H9 (cell line): ENCODE results near the gene ACTR2. TPM values are rescaled to one million over a fixed set of nuclear protein-coding genes. Genes with fewer than 3 reads are reported as not detected.

Experiments used
- DNase-seq: peaks from one replicate; pipeline ENCODE4 v3.0.0-alpha.2; 2017
- H2AFZ ChIP-seq: one replicate; pipeline ENCODE4 v1.6.1; 2013; ENCODE audit warnings: mild to moderate bottlenecking, low read length, control low read depth, moderate library complexity
- H2AK5ac ChIP-seq: 2 replicates; pipeline ENCODE4 v1.6.1; 2013; ENCODE audit warnings: low read length, control low read depth, mixed read lengths; ENCODE audit not compliant: insufficient read length
- H2BK120ac ChIP-seq: one replicate; pipeline ENCODE4 v1.6.1; 2013; ENCODE audit warnings: low read depth, mild to moderate bottlenecking, low read length, control low read depth, inconsistent platforms; ENCODE audit not compliant: poor library complexity, severe bottlenecking
- H2BK12ac ChIP-seq: 2 replicates; pipeline ENCODE4 v1.6.1; 2013; ENCODE audit warnings: low read length, control low read depth, mixed read lengths, low read depth; ENCODE audit not compliant: insufficient read length
- H2BK15ac ChIP-seq: 2 replicates; pipeline ENCODE4 v1.6.1; 2013; ENCODE audit warnings: low read depth, low read length, control low read depth
- H2BK20ac ChIP-seq: one replicate; pipeline ENCODE4 v1.6.1; 2013; ENCODE audit warnings: low read depth, mild to moderate bottlenecking, low read length, control low read depth, inconsistent platforms; ENCODE audit not compliant: poor library complexity, severe bottlenecking
- H2BK5ac ChIP-seq: 2 replicates; pipeline ENCODE4 v1.6.1; 2013; ENCODE audit warnings: low read length, control low read depth, mixed read lengths; ENCODE audit not compliant: insufficient read length
- H3K14ac ChIP-seq: 2 replicates; pipeline ENCODE4 v1.6.1; 2013; ENCODE audit warnings: low read length, control low read depth; ENCODE audit not compliant: insufficient read depth
- H3K18ac ChIP-seq: 2 replicates; pipeline ENCODE4 v1.6.1; 2013; ENCODE audit warnings: low read depth, mild to moderate bottlenecking, mixed read lengths, low read length, control low read depth; ENCODE audit not compliant: insufficient read length
- H3K23ac ChIP-seq: 2 replicates; pipeline ENCODE4 v1.6.1; 2013; ENCODE audit warnings: low read length, control low read depth, mixed read lengths, low read depth; ENCODE audit not compliant: insufficient read length
- H3K23me2 ChIP-seq: 2 replicates; pipeline ENCODE4 v1.6.1; 2013; ENCODE audit warnings: low read depth, mild to moderate bottlenecking, mixed read lengths, low read length, control low read depth; ENCODE audit not compliant: insufficient read length, poor library complexity, severe bottlenecking
- H3K27ac ChIP-seq: 2 replicates; pipeline ENCODE4 v1.5.1; 2013; ENCODE audit warnings: low read length, control low read depth, mixed read lengths, low read depth; ENCODE audit not compliant: insufficient read length
- H3K27me3 ChIP-seq: 2 replicates; pipeline ENCODE4 v1.6.1; 2013; ENCODE audit warnings: low read length, control low read depth, inconsistent platforms; ENCODE audit not compliant: insufficient read depth
- H3K4ac ChIP-seq: 2 replicates; pipeline ENCODE4 v1.6.1; 2013; ENCODE audit warnings: low read depth, mild to moderate bottlenecking, control low read depth, inconsistent platforms, low read length, moderate library complexity
- H3K4me1 ChIP-seq: 2 replicates; pipeline ENCODE4 v1.6.1; 2013; ENCODE audit warnings: low read length, control low read depth, inconsistent platforms; ENCODE audit not compliant: insufficient read depth
- H3K4me2 ChIP-seq: 2 replicates; pipeline ENCODE4 v1.6.1; 2013; ENCODE audit warnings: low read length, control low read depth, mixed read lengths; ENCODE audit not compliant: insufficient read length, insufficient read depth
- H3K56ac ChIP-seq: 2 replicates; pipeline ENCODE4 v1.6.1; 2013; ENCODE audit warnings: low read depth, mild to moderate bottlenecking, mixed read lengths, low read length, control low read depth; ENCODE audit not compliant: insufficient read length
- H3K79me1 ChIP-seq: 2 replicates; pipeline ENCODE4 v1.6.1; 2013; ENCODE audit warnings: low read depth, mild to moderate bottlenecking, moderate library complexity, low read length, control low read depth, inconsistent platforms; ENCODE audit not compliant: insufficient read depth, poor library complexity, severe bottlenecking
- H3K79me2 ChIP-seq: 2 replicates; pipeline ENCODE4 v1.6.1; 2013; ENCODE audit warnings: low read length, control low read depth, inconsistent platforms; ENCODE audit not compliant: insufficient read depth
- H3K9ac ChIP-seq: 2 replicates; pipeline ENCODE4 v1.6.1; 2013; ENCODE audit warnings: low read length, control low read depth, mixed read lengths; ENCODE audit not compliant: insufficient read length; ENCODE audit errors: extremely low read depth
- H3K9me3 ChIP-seq: one replicate; pipeline ENCODE4 v1.6.1; 2013; ENCODE audit warnings: low read depth, low read length, inconsistent platforms; ENCODE audit not compliant: control insufficient read depth
- H3T11ph ChIP-seq: one replicate; pipeline ENCODE4 v1.6.1; 2013; ENCODE audit warnings: mild to moderate bottlenecking, low read length, control low read depth, inconsistent platforms
- H4K20me1 ChIP-seq: one replicate; pipeline ENCODE4 v1.6.1; 2013; ENCODE audit not compliant: control insufficient read depth, insufficient read length, insufficient read depth
- H4K5ac ChIP-seq: 2 replicates; pipeline ENCODE4 v1.6.1; 2013; ENCODE audit warnings: low read depth, mild to moderate bottlenecking, mixed read lengths, low read length, control low read depth; ENCODE audit not compliant: insufficient read length
- H4K8ac ChIP-seq: replicated peaks from 2 replicates; pipeline ENCODE4 v1.6.1; 2013; ENCODE audit warnings: low read length, control low read depth, mixed read lengths, low read depth; ENCODE audit not compliant: insufficient read length
- H4K91ac ChIP-seq: 2 replicates; pipeline ENCODE4 v1.6.1; 2013; ENCODE audit warnings: low read depth, mild to moderate bottlenecking, moderate library complexity, mixed read lengths, low read length, control low read depth; ENCODE audit not compliant: insufficient read length
- H3K27ac Mint-ChIP-seq, 3 experiments: 2 replicates in 2 of 3; 3 replicates in 1 of 3; pipeline ENCODE4 v1.8.0; 2020 to 2021; ENCODE audit warnings: mixed read lengths in 3 of 3, mild to moderate bottlenecking in 1 of 3, moderate library complexity in 1 of 3
- H3K27me3 Mint-ChIP-seq: 2 replicates; pipeline ENCODE4 v1.8.0; 2021; ENCODE audit warnings: low read depth, mild to moderate bottlenecking, moderate library complexity, mixed read lengths
- H3K36me3 Mint-ChIP-seq, 3 experiments: 2 replicates in 2 of 3; 3 replicates in 1 of 3; pipeline ENCODE4 v1.8.0; 2020 to 2021; ENCODE audit warnings: low read depth in 3 of 3, mixed read lengths in 3 of 3; ENCODE audit not compliant: insufficient read depth in 1 of 3
- H3K4me1 Mint-ChIP-seq, 2 experiments: 2 replicates each; pipeline ENCODE4 v1.8.0; 2020; ENCODE audit warnings: mixed read lengths in 2 of 2
- H3K4me3 Mint-ChIP-seq, 2 experiments: 2 replicates in 1 of 2; 3 replicates in 1 of 2; pipeline ENCODE4 v1.8.0; 2020 to 2021; ENCODE audit warnings: mild to moderate bottlenecking in 2 of 2, mixed read lengths in 2 of 2, moderate library complexity in 1 of 2
- H3K9me3 Mint-ChIP-seq, 2 experiments: 2 replicates in 1 of 2; 3 replicates in 1 of 2; pipeline ENCODE4 v1.8.0; 2020; ENCODE audit warnings: mild to moderate bottlenecking in 2 of 2, mixed read lengths in 2 of 2, moderate library complexity in 1 of 2
- CTCF ChIP-seq: fragments of 200-600 bp; sonication (generic); conservative IDR thresholded peaks from 3 replicates; pipeline ENCODE4 v1.8.0; 2021; ENCODE audit warnings: antibody characterized with exemption, mild to moderate bottlenecking
- WGBS: extraction: QIAGEN DNeasy Blood & Tissue Kit; methylation state at CpG from one replicate; pipeline ENCODE4 v1.1.7; 2013; ENCODE audit warnings: missing lambda C conversion rate, low lambda C conversion rate, mixed read lengths; ENCODE audit not compliant: insufficient read length; ENCODE audit errors: extremely low coverage; 5-methylcytosine and 5-hydroxymethylcytosine counted together
- total RNA-seq: library from RNA; stranded (reverse); gene quantifications from 2 replicates; pipeline ENCODE4 v1.2.1, GENCODE V29; 2021

ACTR2 gene
- total RNA-seq, 1 experiment from 2014 or later: 176 TPM

GRCh38 chr2:65279756-65280155 is 52.1 kb downstream of the ACTR2 start:
- no peak overlapping the region for H4K91ac ChIP-seq
- H2BK120ac ChIP-seq: no peak overlapping the region
- H3K23me2 ChIP-seq: no peaks in the 10 kb centered on the region
- no peaks in the 10 kb centered on the region for H4K20me1 ChIP-seq
- no peak overlapping the region for H2AK5ac ChIP-seq
- H2BK12ac ChIP-seq: no peak overlapping the region
- no peak overlapping the region for H3K23ac ChIP-seq
- H3K27me3 Mint-ChIP-seq: peaks cover 100% of the 10 kb centered on the region
- no peak overlapping the region for H3K4me3 Mint-ChIP-seq
- H3K27me3 ChIP-seq: peaks cover 46% of the 10 kb centered on the region
- no peak overlapping the region for H3K4me2 ChIP-seq
- no peak overlapping the region for H3T11ph ChIP-seq
- no peaks in the 10 kb centered on the region for H3K36me3 Mint-ChIP-seq
- DNase-seq: no peak
- H3K18ac ChIP-seq: no peak overlapping the region
- no peak overlapping the region for H4K8ac ChIP-seq
- no peak overlapping the region for H3K56ac ChIP-seq
- peaks cover 10 to 15% of the 10 kb centered on the region in 2 experiments for H3K4me1 Mint-ChIP-seq
- TF ChIP-seq CTCF: no peak
- no peak overlapping the region for H3K27ac Mint-ChIP-seq
- no peak overlapping the region for H2BK5ac ChIP-seq
- H2BK15ac ChIP-seq: no peak overlapping the region
- H3K4ac ChIP-seq: no peak overlapping the region
- no peaks in the 10 kb centered on the region for H3K9me3 ChIP-seq
- no peak overlapping the region for H3K14ac ChIP-seq
- H3K79me2 ChIP-seq: no peaks in the 10 kb centered on the region
- H3K9me3 Mint-ChIP-seq: peaks cover 0 to 2% of the 10 kb centered on the region in 2 experiments; a peak in 2 of 5 replicates
- H4K5ac ChIP-seq: no peak overlapping the region
- H3K9ac ChIP-seq: no peak overlapping the region
- no peak overlapping the region for H2BK20ac ChIP-seq
- H3K79me1 ChIP-seq: no peaks in the 10 kb centered on the region
- H3K4me1 ChIP-seq: no peaks in the 10 kb centered on the region
- no peak overlapping the region for H3K27ac ChIP-seq
- WGBS: no CpG with 5 or more reads among the region's 6 CpGs
- H2AFZ ChIP-seq: no peak overlapping the region
